Activated CD4-positive, CD25-positive, alpha-beta regulatory T cell (primary cell): ENCODE measurements around the gene CPEB4.

Experiments used
- DNase-seq, 4 experiments: peaks; one replicate each; lab custom pipeline; 2025; lab: John Stamatoyannopoulos, UW

CPEB4 gene

DNA sequence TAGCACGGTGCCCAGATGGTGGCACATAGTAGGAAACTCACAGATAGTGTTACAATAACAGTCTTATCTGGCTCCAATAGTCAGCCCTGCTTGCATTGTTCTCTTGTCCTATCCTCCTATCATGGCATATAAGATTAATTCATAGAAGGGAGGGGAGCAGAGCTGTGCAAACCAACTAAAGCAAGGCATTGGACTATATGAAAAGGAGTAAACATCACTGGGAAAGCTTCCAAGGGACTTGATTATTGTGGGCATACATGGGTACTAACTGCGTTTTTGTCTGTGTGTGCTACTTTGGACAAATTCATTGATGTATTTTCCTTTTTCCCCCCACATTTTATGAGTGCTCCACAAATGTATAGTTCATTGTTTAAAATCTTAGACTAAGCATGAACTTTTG lies 57.0 kb downstream of the CPEB4 start:
- no peak for DNase-seq

DNA sequence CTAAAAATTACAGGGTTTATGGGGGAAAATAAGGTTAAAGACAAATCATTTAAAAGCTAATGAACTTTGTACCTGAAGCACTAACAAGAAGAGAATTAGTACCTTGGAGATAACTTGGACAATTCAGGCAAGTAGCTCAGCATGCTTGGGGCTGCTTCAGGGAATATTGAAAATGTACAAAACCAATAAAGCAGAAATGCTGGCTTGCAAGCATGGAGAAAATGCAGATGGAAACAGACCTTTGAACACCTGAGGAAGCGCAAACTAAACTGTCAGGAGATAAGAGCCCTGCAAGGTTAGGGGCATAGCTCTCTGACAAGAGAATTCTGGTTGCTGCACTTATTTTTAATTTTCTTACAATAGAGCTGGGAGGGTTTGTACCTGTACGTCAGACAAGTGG lies 58.2 kb downstream of the CPEB4 start:
- no peak for DNase-seq

DNA sequence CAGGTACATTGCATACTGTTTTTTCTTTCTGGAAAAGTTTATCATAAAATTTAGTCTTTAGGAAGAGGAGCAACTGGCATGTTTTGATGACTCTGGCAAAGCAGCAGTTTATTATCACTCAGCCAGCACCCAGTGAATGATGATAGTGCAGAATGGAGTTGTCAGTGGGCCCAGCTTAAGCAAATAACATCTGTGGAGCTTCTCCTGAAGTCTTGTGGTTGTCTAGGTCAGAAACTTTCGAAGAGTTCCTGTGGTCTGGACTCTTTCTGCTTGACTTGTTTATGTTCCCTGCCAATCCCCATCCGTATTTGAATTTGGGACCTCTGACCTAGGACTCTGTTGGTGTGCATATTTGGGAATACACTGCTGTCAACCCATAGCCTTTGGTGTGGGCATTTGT lies 62.7 kb downstream of the CPEB4 start:
- no peak for DNase-seq

GRCh38 chr5:173953528-173954090 lies 65.5 kb downstream of the CPEB4 start:
- no peak for DNase-seq

- DNase-seq, result no peak
Measured at GRCh38 chr5:173954671-173955521, 66.7 kb downstream of the CPEB4 start.

DNA sequence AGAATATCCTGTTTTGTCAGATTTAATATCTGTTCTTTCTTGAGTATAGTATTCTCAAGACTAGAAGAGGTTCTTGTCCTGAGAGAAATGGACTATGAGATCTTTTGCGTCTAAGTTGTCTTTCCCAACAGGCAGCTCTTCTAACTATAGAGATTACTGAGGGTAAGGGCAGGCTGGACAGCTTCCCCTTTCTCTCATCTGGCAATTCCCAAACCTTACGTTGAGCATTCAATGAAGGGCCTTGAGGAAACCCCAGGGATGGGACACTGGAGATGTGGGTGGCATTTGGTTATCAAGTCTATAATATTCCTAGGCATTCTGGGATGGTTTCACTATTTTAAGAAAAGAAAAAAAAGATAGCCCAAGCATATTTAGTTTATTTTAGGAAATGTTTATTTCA lies 72.8 kb downstream of the CPEB4 start:
- no peak for DNase-seq

DNA sequence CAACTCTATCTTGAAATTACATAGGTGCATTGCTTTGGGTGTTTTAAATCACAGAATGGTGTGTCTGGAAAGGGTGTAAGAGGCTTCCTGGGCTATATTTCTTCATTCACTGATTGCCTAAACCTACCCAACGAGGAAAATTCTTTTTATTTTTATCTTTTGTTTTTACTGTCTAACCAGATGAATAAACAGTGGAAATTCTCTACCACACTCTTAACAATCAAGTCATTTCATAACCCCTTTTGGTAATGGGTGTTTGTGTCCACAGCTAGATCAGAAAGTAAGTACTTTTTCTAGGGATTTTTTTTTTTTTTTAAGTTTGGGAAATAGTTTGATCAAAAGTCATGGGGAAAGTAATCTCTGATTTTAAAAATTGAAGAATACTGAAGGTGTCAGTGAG lies 73.3 kb downstream of the CPEB4 start:
- DNase-seq, result no peak

DNA sequence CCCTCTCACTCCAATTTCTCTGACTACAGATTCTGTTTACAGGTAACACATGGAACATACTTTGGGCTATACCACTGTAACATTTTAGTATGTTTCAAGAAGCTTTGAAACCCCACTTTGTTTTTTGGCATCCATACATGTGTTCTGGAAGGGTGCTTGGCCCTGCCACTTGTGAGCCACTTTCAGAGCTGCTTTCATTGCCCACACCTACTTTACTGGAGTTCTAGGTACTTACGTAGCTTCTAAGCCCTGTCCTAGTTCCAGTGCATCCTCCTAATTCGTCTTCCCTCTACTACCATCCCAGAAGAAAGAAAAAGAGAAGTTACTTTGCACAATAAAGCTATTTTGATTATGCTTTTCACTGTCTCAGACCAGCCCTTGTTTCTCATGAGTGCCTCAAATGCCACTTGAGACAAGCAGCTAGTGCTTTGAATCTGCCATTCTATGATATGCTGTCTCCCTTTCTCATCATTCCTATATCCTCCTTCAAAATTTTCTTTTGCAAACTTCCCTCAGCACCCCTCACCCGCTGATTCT lies 74.4 kb downstream of the CPEB4 start:
- no peak for DNase-seq

GRCh38 chr5:173963182-173963838 lies 75.2 kb downstream of the CPEB4 start:
- no peak for DNase-seq

DNA sequence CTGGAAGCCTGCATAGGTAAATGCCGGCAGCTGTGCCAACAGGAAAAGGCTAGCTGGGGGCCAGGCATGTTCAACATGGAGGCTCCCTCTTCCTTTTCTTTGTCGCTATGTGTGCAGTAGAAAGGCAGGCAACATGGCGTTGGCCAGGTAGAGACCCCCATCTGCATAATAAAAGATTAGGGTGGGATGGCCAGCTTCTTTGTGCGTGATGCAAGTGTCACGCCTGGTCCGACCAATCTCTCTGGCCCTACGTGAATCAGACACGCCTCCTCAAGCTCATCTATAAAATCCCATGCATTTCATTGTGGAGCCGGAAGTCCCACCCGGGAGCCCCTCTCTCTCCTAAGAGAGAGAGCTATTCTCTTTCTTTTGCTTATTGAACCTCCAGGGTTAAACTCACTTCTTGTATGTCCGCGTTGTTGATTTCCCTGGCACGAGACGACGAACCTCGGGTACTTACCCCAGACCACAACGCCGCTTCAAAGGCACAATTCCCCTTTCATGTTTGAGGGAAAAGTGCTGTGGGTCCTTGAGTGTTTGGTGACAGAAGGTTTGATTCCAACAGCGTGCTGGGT lies 75.8 kb downstream of the CPEB4 start:
- DNase-seq, result no peak

DNA sequence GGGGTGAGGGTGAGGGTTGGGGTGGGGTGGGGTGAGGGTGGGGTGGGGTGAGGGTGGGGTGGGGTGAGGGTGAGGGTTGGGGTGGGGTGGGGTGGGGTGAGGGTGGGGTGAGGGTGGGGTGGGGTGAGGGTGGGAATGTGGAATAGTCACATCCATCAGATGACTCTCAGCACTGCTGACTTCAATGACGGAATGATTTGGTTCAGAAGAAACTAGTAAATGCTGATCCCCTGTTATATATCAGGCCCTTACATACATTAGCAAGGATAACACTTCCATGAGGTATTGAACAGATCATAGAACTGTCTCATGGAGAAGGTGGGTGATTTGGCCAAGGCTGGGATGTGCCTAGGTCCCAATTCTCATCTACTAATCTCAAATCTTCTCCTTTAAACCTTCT lies 76.4 kb downstream of the CPEB4 start:
- DNase-seq, result no peak

- DNase-seq, result no peak
Measured at GRCh38 chr5:173967241-173967640, 79.1 kb downstream of the CPEB4 start.

- no peak for DNase-seq
Measured at GRCh38 chr5:173968154-173968797, 80.1 kb downstream of the CPEB4 start.

GRCh38 chr5:173969167-173970049 lies 81.3 kb downstream of the CPEB4 start:
- DNase-seq, result no peak

- DNase-seq, result no peak
Measured at GRCh38 chr5:173970878-173971650, 82.9 kb downstream of the CPEB4 start.

- no peak for DNase-seq
Measured at GRCh38 chr5:173971681-173972345, 83.7 kb downstream of the CPEB4 start.

DNA sequence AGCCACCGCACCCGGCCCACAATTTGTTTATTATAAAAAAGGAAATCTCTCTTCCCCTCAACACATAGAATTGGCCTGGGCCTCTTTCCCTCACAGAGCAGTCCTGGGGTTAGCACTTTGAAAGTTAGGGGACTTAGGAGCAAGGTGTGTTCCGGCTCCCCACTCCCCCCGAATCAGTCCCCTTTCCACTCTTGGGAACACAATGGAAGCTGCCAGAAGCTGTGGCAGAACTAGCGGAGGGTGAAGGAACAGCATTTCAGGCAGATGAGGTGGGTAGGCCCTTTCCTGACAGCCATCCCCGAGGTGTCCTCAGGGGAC lies 84.4 kb downstream of the CPEB4 start:
- DNase-seq, result no peak

GRCh38 chr5:173972925-173973615 lies 84.9 kb downstream of the CPEB4 start:
- DNase-seq, result peak; percentile 47 to 68 (median 58)

DNA sequence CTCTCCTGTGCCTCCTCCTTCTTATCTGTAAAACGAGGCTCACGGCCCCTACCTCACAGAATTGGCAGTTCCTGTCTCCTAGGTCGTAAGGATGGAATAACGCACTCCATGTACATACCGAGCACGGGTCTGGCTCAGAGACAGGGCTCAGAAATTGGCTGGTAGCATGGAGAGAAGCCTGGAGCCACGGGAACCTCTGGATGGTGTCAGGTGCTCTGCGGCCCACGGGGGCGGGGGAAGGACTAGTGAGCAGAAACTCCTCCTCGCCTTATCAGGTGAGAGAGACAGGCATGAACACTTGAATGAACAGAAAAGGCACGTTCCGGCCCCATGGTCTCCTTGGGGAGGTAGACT lies 85.4 kb downstream of the CPEB4 start:
- DNase-seq, result no peak
